Stimulated activated CD4-positive, alpha-beta T cell treated with anti-CD3 and anti-CD28 coated beads, Interleukin-2, amount 100 ng/mL, for 48 hours (primary cell): ENCODE data around the gene ASTN2.

ENCODE experiments used
- DNase-seq, 2 donors: peaks; one replicate each; pipeline ENCODE4 v3.0.0-alpha.2; 2020

The ASTN2 gene

DNA sequence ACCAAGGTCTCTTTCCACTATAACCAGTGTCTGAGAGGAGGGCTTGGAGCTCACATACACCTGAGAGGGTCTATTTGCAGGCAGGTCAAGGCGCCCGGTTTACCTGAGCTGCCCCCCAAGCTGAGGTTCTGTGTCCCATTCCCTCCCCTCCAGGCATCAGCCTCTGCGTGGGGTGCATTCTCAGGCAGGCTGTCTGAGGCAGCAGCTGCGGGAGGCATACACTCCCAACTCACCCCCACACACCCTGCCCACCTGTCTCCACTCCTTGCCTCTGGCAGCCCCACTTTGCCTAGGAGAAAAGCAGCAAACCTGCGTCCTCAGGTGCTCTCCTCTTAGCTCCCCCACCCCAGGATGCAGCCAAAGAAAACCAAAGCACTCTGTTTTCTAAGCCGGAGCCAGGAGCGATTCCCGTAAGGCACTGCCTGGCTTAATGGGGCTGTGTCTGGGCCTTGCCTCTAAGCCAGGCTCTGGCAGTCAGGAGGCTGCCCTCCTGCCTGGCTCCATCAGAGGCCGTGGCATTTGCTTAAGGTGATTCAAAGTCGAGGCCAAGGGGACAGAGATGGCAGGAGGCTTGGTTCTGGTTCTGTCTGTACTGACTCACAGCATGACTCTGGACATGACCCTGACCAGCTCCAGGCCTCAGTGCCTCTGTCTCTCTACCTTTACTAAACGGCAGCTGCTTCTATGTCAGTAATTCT lies 867.0 kb downstream of the ASTN2 start:
- no peak for DNase-seq

DNA sequence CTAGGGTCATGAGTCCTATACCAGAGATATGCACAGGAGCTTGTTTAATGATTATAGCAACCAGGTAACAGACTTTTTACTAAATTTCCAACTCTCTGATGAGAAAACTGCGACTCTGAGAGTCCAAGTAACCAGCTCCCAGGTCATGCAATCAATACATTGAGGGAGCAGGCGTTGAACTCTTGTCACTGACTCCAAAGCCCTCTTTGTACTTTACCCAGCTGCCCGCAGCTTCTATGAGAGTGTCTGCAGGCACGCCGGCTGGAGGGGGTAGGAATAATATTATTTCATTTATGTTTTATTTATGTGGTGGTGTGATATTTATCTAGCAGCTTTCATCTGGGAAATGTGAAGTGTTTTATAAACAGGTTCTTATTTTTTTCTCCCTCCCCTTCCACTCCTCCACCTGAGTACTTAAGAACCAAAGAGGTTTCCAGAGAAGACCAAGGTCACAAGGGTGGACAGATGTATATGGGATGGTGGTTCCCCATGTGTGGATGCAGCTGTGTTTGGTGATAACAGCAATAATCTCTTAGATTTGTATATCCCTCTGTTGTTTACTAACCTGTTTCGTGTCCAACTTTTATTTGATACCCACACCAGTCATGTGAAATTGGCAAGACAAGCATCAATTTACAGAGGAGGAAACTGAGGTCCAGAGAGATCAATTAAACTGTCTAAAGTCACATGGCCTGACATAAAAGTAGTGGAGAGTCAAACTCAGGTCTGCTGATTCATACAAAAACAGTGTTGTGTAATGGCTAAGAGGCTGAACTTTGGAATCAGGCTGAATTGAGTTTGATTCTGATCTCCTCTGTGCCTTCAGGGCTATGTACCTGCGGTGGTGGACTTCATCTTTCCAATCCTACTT lies 867.9 kb downstream of the ASTN2 start:
- DNase-seq: no peak

DNA sequence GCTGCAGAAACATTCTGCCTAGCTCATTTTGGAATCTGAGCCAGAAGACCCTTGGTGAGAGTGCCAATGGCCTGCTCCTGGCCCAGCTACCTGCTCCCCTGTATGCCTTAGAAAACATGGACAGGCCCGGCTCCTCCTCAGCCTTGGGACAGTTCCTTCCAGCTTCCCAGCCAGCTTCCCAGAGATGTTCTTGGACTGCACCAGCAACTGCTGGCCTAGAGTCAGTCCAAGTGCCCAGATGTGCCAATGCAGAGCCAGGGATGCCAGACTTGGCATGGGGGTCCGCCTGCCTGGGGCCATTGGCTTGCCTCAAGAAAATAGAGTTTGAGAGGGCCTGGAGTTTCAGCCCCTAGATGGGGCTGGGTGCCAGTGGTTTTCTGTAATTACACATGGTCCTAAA lies 870.0 kb downstream of the ASTN2 start:
- no peak for DNase-seq

DNA sequence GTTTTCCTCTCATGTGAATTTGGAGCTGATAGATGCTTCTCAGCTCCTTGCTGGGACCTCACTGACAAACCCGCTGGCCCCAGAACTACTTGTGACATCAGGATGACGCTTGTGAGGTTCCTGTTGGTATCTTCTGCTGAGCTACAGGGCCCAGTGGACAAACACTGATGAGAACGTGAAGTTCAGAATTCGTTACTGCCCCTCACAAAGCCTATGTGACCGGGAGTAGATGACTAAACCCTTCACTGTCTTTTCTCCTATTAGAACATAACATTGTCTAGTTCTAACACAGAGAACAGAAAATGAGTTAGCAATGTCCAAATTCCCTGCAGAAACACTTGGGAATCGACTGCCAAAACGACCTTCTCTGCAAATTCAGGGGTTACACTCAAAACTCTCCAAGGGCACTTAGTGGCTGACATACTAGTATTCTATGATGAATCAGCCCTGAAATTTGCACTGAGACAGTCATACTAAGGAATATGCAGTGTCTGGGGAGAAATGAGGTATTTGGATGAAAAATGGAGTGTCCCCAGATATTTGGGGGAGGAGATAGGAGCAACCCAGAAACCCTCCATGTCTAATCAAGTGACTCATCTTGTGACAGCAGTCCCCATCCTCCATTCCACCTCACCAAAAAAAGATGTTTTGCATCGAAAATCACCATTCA lies 871.0 kb downstream of the ASTN2 start:
- no peak for DNase-seq

DNA sequence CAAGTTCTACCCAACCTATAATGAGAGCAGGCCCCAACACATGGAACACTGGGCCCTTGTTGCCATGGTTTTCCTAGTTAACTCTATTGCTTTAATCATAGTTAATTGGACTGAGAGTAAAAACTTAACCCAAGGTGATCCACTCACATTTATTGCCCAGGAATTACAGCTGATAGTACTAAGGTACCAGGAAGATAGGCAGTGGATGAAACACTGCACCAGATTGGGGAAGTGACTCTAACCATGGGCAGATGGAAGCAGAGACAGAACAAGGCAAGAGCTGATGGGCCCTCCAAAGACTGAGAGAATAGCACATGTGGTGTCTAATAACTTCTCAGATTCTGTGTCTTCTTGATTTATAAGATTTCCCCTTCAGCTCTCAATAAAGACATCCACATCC lies 873.5 kb downstream of the ASTN2 start:
- DNase-seq: no peak

DNA sequence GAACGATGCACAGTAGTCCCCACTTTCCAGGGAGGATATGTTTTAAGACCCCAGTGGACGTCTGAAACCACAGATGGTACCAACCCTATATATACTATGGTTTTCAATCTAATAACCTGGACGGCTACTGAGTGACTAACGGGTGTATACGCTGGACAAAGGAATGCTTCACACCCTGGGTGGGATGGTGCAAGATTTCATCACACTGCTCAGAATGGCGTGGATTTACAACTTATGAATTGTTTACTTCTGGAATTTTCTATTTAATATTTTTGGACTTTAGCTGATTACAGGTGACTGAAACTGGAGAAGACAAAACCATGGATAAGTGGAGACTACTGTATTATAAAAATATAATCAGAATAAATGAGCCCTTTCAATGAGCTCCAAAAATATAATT lies 875.3 kb downstream of the ASTN2 start:
- DNase-seq: no peak

DNA sequence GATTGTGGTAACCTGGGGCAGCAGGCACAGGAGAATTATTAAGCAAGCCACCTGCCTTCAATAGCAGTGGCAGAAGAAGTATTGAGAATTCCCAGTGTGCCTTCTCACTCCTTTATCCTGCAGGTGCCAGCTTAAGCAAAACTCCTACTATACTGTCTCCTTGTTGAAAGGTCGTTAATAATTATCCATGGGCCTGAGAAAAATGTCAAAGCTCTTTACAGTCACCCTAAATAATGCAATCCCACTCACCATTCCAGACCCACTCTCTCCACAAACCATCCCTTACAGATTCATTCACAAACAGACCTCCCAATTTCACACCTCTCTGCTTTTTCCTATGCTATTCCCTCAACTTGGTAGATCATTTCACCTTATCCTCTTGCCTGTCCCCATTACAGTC lies 889.2 kb downstream of the ASTN2 start:
- no peak for DNase-seq

DNA sequence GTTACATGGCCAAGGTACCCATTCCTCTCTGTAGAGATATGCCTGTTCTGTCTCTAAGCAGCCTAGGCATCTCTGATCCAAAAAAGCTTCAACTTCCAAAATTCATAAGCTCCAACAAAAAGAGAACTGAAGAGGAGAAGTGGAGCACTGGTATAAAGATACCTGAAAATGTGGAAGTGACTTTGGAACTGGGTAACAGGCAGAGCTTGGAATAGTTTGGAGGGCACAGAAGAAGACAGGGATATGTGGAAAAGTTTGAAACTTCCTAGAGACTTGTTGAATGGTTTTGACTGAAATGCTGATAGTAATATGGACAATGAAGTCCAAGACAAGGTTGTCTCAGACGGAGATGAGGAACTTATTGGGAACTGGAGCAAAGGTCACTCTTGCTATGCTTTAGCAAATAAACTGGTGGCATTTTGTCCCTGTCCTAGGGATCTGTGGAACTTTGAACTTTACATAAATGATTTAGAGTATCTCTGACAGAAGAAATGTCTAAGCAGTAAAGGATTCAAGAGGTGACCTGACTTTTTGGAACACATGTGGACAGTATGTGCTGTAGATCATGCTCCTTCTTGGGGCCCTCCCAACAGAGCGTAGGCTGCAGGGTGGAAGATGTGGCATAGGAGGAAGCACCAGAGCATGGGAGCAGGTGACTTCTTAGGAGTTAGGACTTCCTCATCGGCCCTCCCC lies 889.9 kb downstream of the ASTN2 start:
- no peak for DNase-seq

DNA sequence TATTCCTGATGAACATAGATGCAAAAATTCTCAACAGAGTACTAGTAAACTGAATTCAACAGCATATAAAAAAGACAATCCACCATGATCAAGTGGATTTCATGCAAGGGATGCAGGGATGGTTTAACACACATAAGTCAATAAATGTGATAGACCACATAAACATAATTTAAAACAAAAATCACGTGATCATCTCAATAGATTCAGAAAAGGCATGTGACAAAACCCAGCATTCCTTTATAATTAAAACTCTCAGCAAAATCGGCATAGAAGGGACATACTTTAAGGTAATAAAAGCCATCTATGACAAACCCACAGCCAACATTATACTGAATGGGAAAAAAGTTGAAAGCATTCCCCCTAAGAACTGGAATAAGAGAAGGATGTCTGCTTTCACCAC lies 894.6 kb downstream of the ASTN2 start:
- no peak for DNase-seq

DNA sequence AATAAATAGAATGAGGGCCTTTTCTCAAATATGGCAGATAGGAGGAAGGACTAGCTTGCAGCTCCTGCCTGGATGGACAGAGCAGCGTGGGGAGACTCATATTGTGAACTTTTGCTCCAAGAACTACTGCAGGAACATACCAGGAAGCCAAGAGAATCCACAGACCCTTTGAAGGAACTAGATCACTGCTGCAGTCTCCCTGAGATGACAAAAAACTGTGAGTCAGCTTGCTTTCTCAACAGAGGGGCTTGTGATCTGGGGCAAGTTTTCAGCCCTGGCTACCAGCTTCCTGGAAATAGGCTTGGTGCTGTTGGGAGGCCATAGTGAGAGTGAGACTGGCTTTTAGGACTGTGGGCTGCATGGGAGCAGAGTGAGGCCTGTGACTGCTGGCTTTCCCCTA lies 898.4 kb downstream of the ASTN2 start:
- DNase-seq: no peak

DNA sequence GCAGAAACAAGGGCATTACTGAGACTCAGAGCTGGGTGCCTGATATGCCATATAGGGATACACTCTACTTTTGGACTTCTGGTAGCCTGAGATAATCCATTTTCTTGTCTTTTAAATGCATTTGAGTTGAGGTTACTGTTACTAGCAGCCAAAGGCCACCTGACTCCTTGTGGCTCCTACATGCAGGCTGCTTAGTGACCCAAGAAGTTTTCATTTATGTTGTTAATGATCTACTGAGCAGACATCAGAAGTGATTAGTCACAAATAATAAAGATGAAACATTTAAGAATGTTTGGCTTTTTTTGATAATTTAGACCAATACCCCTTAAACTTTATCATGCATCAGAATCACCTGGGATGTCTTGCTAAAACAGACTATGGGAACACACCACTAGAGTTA lies 899.3 kb downstream of the ASTN2 start:
- no peak for DNase-seq

DNA sequence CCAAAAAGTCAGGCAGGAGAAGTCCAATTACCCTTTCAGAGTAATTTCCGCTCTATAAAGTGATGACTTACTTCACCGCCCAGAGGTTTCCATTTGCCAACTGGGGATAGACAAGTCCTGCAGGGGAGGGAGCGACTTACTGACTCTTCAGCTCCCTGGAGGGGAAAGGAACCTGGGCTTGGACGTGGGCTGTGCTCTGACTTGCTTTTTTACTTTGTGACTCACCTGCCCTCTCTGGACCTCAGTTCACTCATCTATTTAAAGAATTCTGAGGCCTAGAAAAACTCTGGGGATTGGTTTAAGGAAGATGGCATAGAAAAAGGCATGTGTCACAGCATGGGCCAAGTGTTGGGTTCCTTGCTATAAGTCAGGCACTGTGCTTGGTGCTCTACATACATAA lies 908.2 kb downstream of the ASTN2 start:
- no peak for DNase-seq

DNA sequence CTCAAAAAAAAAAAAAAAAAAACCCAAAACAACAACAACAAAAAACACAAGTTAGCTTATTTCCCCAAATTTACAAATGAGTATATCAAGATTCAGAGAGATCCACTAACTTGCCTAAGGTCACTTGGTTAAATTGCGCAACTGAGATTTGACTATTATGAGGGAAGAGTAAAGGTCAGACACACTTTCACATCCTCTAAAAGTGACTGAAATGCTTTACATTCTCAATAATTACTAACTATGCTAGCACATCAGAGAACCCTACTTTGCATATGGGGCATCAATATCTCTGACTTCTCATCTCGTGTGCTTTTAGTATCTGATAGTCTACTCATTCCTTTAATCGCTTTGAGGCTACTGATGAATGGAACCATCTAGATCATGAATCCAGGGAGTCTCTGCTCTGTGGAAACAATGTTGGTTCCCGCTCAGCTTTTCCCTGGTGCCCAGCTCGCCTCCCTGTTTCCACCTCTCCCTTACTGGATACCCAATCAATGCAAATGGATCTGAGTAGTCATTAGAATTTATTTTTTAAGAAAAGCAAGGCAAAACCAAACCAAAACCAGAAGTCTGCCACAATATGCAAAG lies 909.9 kb downstream of the ASTN2 start:
- no peak for DNase-seq

DNA sequence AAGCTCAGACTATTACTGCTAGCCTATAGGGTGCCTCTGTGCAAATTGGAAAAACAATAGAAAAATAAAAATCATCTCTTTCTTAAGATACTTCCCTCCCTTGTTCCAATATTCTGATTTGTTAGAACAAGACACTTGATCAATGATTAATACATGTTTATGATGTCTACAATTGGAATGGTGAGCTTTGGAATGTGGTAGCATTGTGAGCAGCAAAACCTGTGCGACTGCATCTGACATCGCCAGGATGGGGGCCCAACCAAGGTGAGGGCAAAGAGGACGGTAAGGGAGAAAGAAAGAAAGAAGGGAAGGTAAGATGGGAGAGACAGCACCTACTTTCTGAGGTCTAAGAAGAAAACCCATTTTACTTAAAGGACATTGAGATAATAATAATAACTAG lies 910.8 kb downstream of the ASTN2 start:
- no peak for DNase-seq

DNA sequence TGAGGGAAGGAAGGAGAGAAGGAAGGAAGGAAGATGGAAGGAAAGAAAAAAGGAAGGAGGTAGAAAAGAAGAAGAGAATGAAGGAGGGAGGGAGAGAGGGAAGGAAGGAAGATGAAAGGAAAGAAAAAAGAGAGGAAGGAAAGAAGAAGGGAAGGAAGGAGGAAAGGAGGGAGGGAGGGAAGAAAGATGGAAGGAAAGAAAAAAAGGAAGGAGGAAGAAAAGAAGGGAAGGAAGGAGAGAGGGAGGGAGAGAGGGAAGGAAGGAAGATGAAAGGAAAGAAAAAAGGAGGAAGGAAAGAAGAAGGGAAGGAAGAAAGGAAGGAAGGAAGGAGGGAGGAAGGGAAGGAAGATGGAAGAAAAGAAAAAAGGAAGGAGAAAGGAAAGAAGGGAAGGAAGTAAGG lies 912.1 kb downstream of the ASTN2 start:
- no peak for DNase-seq

DNA sequence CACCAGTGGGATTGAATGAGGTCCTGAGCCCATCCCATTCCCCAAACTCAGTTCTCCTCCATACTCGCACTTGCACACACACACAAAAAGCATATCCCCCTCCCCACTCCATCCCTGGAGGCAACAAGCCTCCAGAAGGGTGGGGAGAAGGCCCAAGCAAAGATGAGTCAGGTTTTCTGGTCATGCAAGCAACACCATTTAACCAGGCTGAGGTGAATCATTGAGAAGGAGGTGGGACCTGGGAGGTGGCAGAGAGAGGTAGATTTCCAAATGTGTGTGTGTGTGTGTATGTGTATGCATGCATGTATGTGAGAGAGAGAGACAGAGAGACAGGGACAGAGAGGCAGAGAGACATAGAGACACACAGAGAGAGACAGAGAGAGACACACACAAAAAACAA lies 913.0 kb downstream of the ASTN2 start:
- no peak for DNase-seq

DNA sequence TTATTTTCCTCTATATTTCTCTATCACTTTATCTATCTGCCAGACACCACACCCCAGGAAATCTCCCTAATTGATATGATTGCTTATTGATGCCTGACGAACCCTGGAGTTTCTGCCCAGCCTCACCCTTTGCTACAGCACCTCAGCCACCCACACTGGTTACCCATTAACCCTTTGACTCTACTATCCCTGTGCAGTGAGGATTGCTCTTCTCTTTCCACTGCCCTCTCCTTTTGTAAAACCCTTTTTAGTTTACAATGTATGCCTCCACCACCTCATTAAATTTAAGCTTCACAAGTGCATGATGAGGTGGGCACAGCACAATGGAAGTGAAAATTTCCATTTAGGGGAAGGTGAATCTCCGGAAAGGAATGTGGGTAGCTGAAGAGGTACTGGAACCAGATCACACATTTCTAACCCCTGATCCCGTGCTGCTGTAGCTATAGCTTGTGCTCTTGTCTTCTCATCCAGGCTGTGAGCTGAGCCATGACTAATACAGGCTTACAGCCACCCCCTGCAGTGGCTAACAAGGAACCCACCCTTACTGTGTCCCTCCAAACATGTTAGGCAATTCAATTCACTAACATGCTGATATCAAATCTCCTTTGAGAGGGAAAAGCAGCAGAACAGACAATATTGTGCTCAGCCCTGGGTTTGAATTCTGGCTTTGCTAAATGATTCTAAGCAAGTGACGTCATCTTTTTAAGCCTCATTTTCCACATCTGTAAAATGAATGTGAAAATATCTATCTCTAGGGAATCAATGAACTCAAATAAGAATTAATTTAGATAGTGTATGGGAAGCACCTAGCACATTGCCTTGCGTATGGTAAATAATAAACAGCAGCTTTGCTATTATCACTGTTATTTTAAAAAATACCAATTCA lies 914.6 kb downstream of the ASTN2 start:
- no peak for DNase-seq

DNA sequence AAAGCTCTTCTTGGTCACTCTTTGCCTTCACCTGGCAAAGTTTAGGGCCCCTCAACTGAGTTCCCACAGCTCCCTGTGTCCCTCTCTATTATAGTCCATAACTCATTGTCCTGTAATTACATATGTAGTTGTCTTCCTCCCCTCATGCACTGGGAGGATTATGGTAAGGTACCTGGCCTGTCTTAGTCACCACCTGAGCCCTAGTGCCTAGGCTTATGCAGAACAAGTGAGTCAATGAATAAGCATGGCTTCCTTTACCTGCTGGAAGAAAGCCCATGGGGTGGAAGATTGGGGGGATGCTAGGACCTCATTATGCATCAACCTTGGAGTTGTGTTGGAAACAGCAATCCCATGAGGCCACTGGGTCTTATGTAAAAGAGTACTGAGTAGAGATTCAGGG lies 915.4 kb downstream of the ASTN2 start:
- DNase-seq: no peak

DNA sequence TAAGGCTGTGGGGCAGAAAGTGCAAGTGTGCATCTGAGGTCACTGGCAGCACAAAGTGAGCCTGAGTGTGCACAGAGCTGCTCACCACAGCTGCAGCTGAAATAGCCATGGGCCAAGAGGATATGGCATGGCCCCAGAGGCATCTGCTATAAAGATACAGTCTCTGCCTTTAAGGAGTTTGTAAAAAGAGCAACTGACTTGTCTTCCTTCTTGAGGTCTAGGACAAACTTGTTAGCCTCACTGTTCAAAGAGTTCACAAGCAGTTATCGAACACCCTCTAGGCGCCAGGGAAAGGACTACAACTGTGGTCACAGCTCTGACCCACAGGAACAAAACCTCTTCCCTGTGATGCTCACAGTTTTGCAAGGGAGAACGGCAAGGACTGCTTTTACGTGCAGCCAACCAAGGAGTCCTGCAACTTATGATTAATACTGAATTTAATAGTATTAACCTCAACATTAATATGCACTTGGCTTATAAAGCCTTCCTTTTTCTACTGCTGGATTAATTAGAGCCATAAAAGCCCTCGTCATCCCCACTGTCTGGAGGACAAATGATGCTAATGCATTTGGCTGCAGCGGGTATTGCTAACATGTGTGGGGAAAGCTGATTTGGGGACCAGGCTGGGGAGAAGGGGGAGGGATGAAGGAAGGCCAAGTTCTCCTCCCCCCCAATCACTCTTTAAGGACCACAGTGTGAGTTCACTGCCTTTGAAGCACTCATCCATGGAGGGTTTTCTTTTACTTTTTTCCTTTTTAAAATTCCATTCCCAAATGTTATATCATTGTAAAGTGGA lies 917.6 kb downstream of the ASTN2 start:
- no peak for DNase-seq

DNA sequence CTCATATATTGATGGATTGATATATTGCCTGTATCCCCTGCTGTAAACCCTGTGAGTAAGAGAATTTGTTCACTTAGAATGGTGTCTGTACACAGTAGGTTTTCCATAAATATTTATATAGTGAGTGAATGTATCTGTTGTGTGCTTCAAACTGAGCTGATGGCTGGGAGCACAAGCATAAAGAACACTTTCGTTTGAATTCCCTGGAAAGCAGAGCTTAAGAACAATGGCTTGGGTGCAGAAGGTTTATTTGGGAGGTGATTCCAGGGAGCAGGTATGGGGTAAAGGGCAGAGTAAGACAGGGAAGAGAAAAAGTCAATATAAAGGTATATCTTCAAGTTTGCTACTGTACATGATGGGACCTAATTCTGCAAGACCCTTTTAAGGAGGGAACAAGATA lies 918.7 kb downstream of the ASTN2 start:
- DNase-seq: no peak

DNA sequence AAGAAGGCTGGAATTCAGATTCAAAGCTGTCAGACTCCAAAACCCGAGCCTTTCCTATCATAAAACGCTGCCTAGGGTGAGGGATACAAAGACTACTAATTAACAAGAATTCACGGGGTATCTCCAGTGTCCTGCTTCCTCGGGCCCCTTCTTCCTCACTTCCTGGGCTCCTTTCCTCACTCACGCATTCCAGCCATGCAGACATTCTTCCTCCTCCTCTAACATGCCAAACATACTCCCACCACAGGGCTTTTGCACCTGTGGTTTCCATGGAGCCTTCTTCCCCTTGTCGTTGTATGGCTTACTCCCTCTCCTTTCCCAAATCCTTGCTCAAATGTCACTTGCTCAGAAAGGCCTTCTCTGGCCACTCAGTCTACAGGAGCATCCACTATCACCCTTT lies 919.1 kb downstream of the ASTN2 start:
- no peak for DNase-seq
